ENCODE measurements around the gene TSPAN9. TPM values are rescaled to one million over a fixed set of nuclear protein-coding genes. Genes with fewer than 3 reads are reported as not detected.

The TSPAN9 gene
- polyA plus RNA-seq, 3 donors: 0.15 to 0.34 (median 0.25) TPM

GRCh38 chr12:3233797-3234196, 156.6 kb downstream of the TSPAN9 start:
- peaks cover 5 to 16% (median 11%) of the 10 kb centered on the region in 3 donors for H3K27me3 Mint-ChIP-seq (ENCODE audit: low read depth in 3 of 3)
- peaks cover 0 to 4% (median 2%) of the 10 kb centered on the region in 7 donors for H3K9me3 Mint-ChIP-seq
- Histone ChIP-seq H3K79me2 (ENCODE audit: insufficient read depth, low read length) (no peaks in the 10 kb centered on the region), H3K4me2 (replicated peaks; ENCODE audit: extremely low read depth, low read length, poor library complexity, severe bottlenecking) (no peak overlapping the region), H3K4me3 (replicated peaks in 1 of 3; ENCODE audit: low read depth in 2 of 3, low read length in 3 of 3) (no peak overlapping the region), H3K4me1 (ENCODE audit: control insufficient read depth in 1 of 2, insufficient read depth in 2 of 2, low read length in 2 of 2) (no peaks in the 10 kb centered on the region), H4K20me1 (ENCODE audit: insufficient read depth, low read length) (no peaks in the 10 kb centered on the region), H3K9me3 (replicated peaks in 1 of 2; ENCODE audit: control insufficient read depth in 1 of 2, insufficient read depth in 1 of 2, low read length in 2 of 2) (peaks cover 0 to under 1% of the 10 kb centered on the region in 2 donors), H3K9ac (ENCODE audit: insufficient read depth, low read length, poor library complexity, severe bottlenecking) (no peak overlapping the region), H3K27me3 (ENCODE audit: control insufficient read depth in 2 of 2, insufficient read depth in 2 of 2, low read length in 2 of 2) (no peaks in the 10 kb centered on the region), H3K36me3 (replicated peaks in 1 of 2; ENCODE audit: control insufficient read depth in 1 of 2, insufficient read depth in 2 of 2, low read length in 2 of 2) (no peaks in the 10 kb centered on the region), H3K27ac (ENCODE audit: low read depth in 1 of 2, low read length in 2 of 2) (no peak overlapping the region), H2AFZ (ENCODE audit: insufficient read depth, low read depth, low read length, poor library complexity, severe bottlenecking) (no peak overlapping the region)
- intact Hi-C loops (cut with micrococcal nuclease): no loop called here
- no peak for DNase-seq
- no peak for TF ChIP-seq CTCF (IDR thresholded peaks at IDR 0.05)
- H3K36me3 Mint-ChIP-seq: no peaks in the 10 kb centered on the region
- WGBS (ENCODE audit: insufficient coverage): 70% methylated on average over 4 of the region's 5 CpGs
- no peaks in the 10 kb centered on the region for H3K4me1 Mint-ChIP-seq
- H3K4me3 Mint-ChIP-seq: no peak overlapping the region
- H3K27ac Mint-ChIP-seq: no peak overlapping the region

- no peaks in the 10 kb centered on the region for H4K20me1 ChIP-seq (ENCODE audit: insufficient read depth, low read length)
- no peak for DNase-seq
- no peaks in the 10 kb centered on the region for H3K4me1 Mint-ChIP-seq
- H3K4me1 ChIP-seq (ENCODE audit: control insufficient read depth in 1 of 2, insufficient read depth in 2 of 2, low read length in 2 of 2): no peaks in the 10 kb centered on the region
- H3K27me3 Mint-ChIP-seq (ENCODE audit: low read depth in 3 of 3): peaks cover 5 to 14% (median 13%) of the 10 kb centered on the region in 3 donors
- H3K36me3 Mint-ChIP-seq: no peaks in the 10 kb centered on the region
- WGBS (ENCODE audit: insufficient coverage): 84% methylated on average over 13 of the region's 16 CpGs
- no peaks in the 10 kb centered on the region for H3K9me3 ChIP-seq (replicated peaks in 1 of 2; ENCODE audit: control insufficient read depth in 1 of 2, insufficient read depth in 1 of 2, low read length in 2 of 2)
- no peaks in the 10 kb centered on the region for H3K79me2 ChIP-seq (ENCODE audit: insufficient read depth, low read length)
- no peak overlapping the region for H2AFZ ChIP-seq (ENCODE audit: insufficient read depth, low read depth, low read length, poor library complexity, severe bottlenecking)
- H3K4me3 Mint-ChIP-seq: no peak overlapping the region
- intact Hi-C loops (cut with micrococcal nuclease): no loop called here
- no peak overlapping the region for H3K27ac ChIP-seq (ENCODE audit: low read depth in 1 of 2, low read length in 2 of 2)
- no peak overlapping the region for H3K9ac ChIP-seq (ENCODE audit: insufficient read depth, low read length, poor library complexity, severe bottlenecking)
- H3K27ac Mint-ChIP-seq: no peak overlapping the region
- TF ChIP-seq CTCF (IDR thresholded peaks at IDR 0.05): no peak
- H3K27me3 ChIP-seq (ENCODE audit: control insufficient read depth in 2 of 2, insufficient read depth in 2 of 2, low read length in 2 of 2): no peaks in the 10 kb centered on the region
- no peak overlapping the region for H3K4me2 ChIP-seq (replicated peaks; ENCODE audit: extremely low read depth, low read length, poor library complexity, severe bottlenecking)
- H3K4me3 ChIP-seq (replicated peaks in 1 of 3; ENCODE audit: low read depth in 2 of 3, low read length in 3 of 3): no peak overlapping the region
- H3K9me3 Mint-ChIP-seq: no peaks in the 10 kb centered on the region
- no peaks in the 10 kb centered on the region for H3K36me3 ChIP-seq (replicated peaks in 1 of 2; ENCODE audit: control insufficient read depth in 1 of 2, insufficient read depth in 2 of 2, low read length in 2 of 2)
Measured at GRCh38 chr12:3236345-3237187, 159.4 kb downstream of the TSPAN9 start.
